SK-N-SH treated with all-trans-retinoic acid at 6 μM for 48 hours (cell line): ENCODE results near the gene GID4.

ENCODE experiments used
- GLIS3 ChIP-seq: fragments of 250-450 bp; sonication (Bioruptor Pico); IDR thresholded peaks from 2 replicates; pipeline ENCODE4 v1.5.0; 2020; ENCODE audit warnings: mild to moderate bottlenecking, moderate library complexity
- ZNF8 ChIP-seq: fragments of 450-650 bp; formaldehyde crosslinking; IDR thresholded peaks from 2 replicates; pipeline ENCODE4 v1.5.0; 2020; ENCODE audit warnings: mild to moderate bottlenecking, moderate library complexity

- no peak for TF ChIP-seq ZNF8 (CRISPR knock-in tag)
- no peak for TF ChIP-seq GLIS3 (CRISPR knock-in tag)
Observed at GRCh38 chr17:18079543-18079942, 40.3 kb downstream of the GID4 start.
